K562 (cell line): Measurements from ENCODE around the gene MYO3A. TPM values are rescaled to one million over a fixed set of nuclear protein-coding genes. Genes with fewer than 3 reads are reported as not detected.

ENCODE experiments used
- ATAC-seq: fragments of 200-7000 bp; cut with Tn5 transposase; 3 replicates; pipeline ENCODE4 v1.9.1; 2020; ENCODE audit warnings: moderate library complexity
- BruUV-seq: library from RNA; stranded (reverse); fragments of 400-500 nt; replicated peaks from 2 replicates; lab custom pipeline; 2021; lab: Mats Ljungman, UMichigan
- CTCF ChIA-PET: fragments of 300-600 bp; formaldehyde crosslinking; extraction: SDS; loops from one replicate; lab custom pipeline; 2021; ENCODE audit warnings: low intra/inter-chr PET ratio; lab: Yijun Ruan, JAX
- POLR2A ChIA-PET: fragments of 300-600, 350-650 bp; sonication (Branson Sonifier 250); formaldehyde crosslinking; extraction: SDS; loops from one replicate; lab custom pipeline; 2021; ENCODE audit warnings: antibody characterized with exemption, inconsistent platforms; lab: Yijun Ruan, JAX
- DNase-seq, 4 experiments: peaks; one replicate each; pipeline versions ENCODE4 v3.0.0 to v3.0.0-alpha.2; 2011 to 2018; ENCODE audit warnings: low spot score in 3 of 4, mixed read lengths in 3 of 4; ENCODE audit errors: extremely low read depth in 1 of 4
- FAIRE-seq: peaks from 2 replicates; lab custom pipeline; 2011; peaks lifted over from hg19 to GRCh38; lab: Jason Lieb, UNC
- H2AFZ ChIP-seq: 2 replicates; pipeline ENCODE4 v1.6.0; 2011; ENCODE audit warnings: low read depth, low read length, control low read depth, inconsistent platforms
- H3K27ac ChIP-seq: fragments of 200-600 bp; 3 replicates; pipeline ENCODE4 v1.8.0; 2011; ENCODE audit warnings: low read depth, mild to moderate bottlenecking, control low read depth, inconsistent platforms, low read length, moderate library complexity, mixed read lengths; ENCODE audit errors: extremely low read depth
- H3K27me3 ChIP-seq, 2 experiments: fragments of 300-600 bp in 1 of 2; 2 replicates in 1 of 2; 3 replicates in 1 of 2; pipeline versions ENCODE4 v1.6.0 to v1.8.0; 2011; ENCODE audit warnings: inconsistent platforms in 2 of 2, low read length in 2 of 2, mild to moderate bottlenecking in 1 of 2, mixed read lengths in 1 of 2, moderate library complexity in 1 of 2; ENCODE audit not compliant: control insufficient read depth in 2 of 2, insufficient read depth in 2 of 2
- H3K36me3 ChIP-seq: fragments of 300-600 bp; 3 replicates; pipeline ENCODE4 v1.8.0; 2011; ENCODE audit warnings: mild to moderate bottlenecking, low read length, inconsistent platforms; ENCODE audit not compliant: control insufficient read depth, insufficient read depth
- H3K4me1 ChIP-seq, 2 experiments: fragments of 200-600 bp in 1 of 2; replicated peaks in 1 of 2; 2 replicates in 1 of 2; 3 replicates in 1 of 2; pipeline versions ENCODE4 v1.5.1 to v1.8.0; 2011; ENCODE audit warnings: inconsistent platforms in 2 of 2, low read length in 2 of 2, mild to moderate bottlenecking in 1 of 2, mixed read lengths in 1 of 2, moderate library complexity in 1 of 2; ENCODE audit not compliant: control insufficient read depth in 2 of 2, insufficient read depth in 2 of 2
- H3K4me2 ChIP-seq: 2 replicates; pipeline ENCODE4 v1.6.1; 2011; ENCODE audit warnings: low read length, control low read depth, inconsistent platforms, mixed read lengths; ENCODE audit not compliant: insufficient read depth
- H3K4me3 ChIP-seq: fragments of 200-600 bp; sonication (generic), shearing (Covaris generic); 2 replicates; pipeline ENCODE4 v1.5.1; 2016; ENCODE audit warnings: control low read depth, inconsistent platforms
- H3K79me2 ChIP-seq: fragments of 200-600 bp; 3 replicates; pipeline ENCODE4 v1.8.0; 2011; ENCODE audit warnings: low read length, inconsistent platforms; ENCODE audit not compliant: control insufficient read depth, insufficient read depth
- H3K9ac ChIP-seq, 2 experiments: 2 replicates each; pipeline versions ENCODE4 v1.6.0 to v1.6.1; 2011; ENCODE audit warnings: low read depth in 2 of 2, low read length in 2 of 2, control low read depth in 1 of 2, inconsistent platforms in 1 of 2, mild to moderate bottlenecking in 1 of 2, mixed read lengths in 1 of 2; ENCODE audit not compliant: insufficient read depth in 1 of 2
- H3K9me1 ChIP-seq: one replicate; pipeline ENCODE4 v1.6.0; 2011; ENCODE audit warnings: inconsistent platforms, mild to moderate bottlenecking, low read length, moderate library complexity; ENCODE audit not compliant: control insufficient read depth, insufficient read depth
- H3K9me3 ChIP-seq: replicated peaks from 2 replicates; pipeline ENCODE4 v1.5.1; 2011; ENCODE audit warnings: low read depth, low read length, inconsistent platforms; ENCODE audit not compliant: control insufficient read depth, insufficient read depth
- H4K20me1 ChIP-seq: replicated peaks from 2 replicates; pipeline ENCODE4 v1.6.1; 2011; ENCODE audit warnings: low read length, inconsistent platforms, mixed read lengths; ENCODE audit not compliant: control insufficient read depth, insufficient read depth
- CBX2 ChIP-seq: fragments of 200-600 bp; sonication (generic); IDR thresholded peaks from one replicate; pipeline ENCODE4 v1.6.1; 2012; ENCODE audit warnings: mild to moderate bottlenecking, low read length, inconsistent platforms; ENCODE audit not compliant: insufficient read depth, poor library complexity, severe bottlenecking
- HNRNPK ChIP-seq: fragments of 200-400 bp; formaldehyde crosslinking; IDR thresholded peaks from one replicate; pipeline ENCODE4 v1.6.1; 2018; ENCODE audit warnings: mild to moderate bottlenecking, low read depth, low read length; ENCODE audit not compliant: poor library complexity, severe bottlenecking
- KDM4B ChIP-seq, 2 experiments: fragments of 450-650 bp in 1 of 2; sonication (generic) in 1 of 2; IDR thresholded peaks; 2 replicates each; pipeline ENCODE4 v1.6.1; 2016 to 2017; ENCODE audit warnings: borderline replicate concordance in 2 of 2, antibody characterized with exemption in 1 of 2, low read depth in 1 of 2, mild to moderate bottlenecking in 1 of 2
- MCM7 ChIP-seq, 2 experiments: fragments of 450-650 bp; IDR thresholded peaks; 2 replicates each; pipeline ENCODE4 v1.6.1; 2016 to 2018
- MLLT1 ChIP-seq, 2 experiments: fragments of 450-650 bp; IDR thresholded peaks; 2 replicates each; pipeline ENCODE4 v1.6.1; 2016
- NFRKB ChIP-seq: fragments of 450-650 bp; IDR thresholded peaks from 2 replicates; pipeline ENCODE4 v1.6.1; 2016; ENCODE audit warnings: low read depth
- NR4A1 ChIP-seq, 2 experiments: fragments of 250-450 bp in 1 of 2; fragments of 450-650 bp in 1 of 2; sonication (Bioruptor Pico) in 1 of 2; IDR thresholded peaks; 2 replicates each; pipeline versions ENCODE4 v1.4.0 to v1.6.1; 2016 to 2020; ENCODE audit warnings: mild to moderate bottlenecking in 2 of 2, missing compliant biosample characterization in 1 of 2, missing genetic modification characterization in 1 of 2, moderate library complexity in 1 of 2
- RERE ChIP-seq: sonication (generic); formaldehyde crosslinking; IDR thresholded peaks from 2 replicates; pipeline ENCODE4 v1.8.0; 2023; ENCODE audit warnings: missing genetic modification reagents, mild to moderate bottlenecking, borderline replicate concordance
- SAFB2 ChIP-seq: fragments of 200-400 bp; formaldehyde crosslinking; IDR thresholded peaks from 2 replicates; pipeline ENCODE4 v1.6.1; 2018; ENCODE audit warnings: borderline replicate concordance, low read length, low read depth, moderate library complexity; ENCODE audit not compliant: severe bottlenecking
- STAG1 ChIP-seq: sonication (generic); formaldehyde crosslinking; IDR thresholded peaks from 2 replicates; pipeline ENCODE4 v1.5.0; 2020; ENCODE audit warnings: missing genetic modification reagents, borderline replicate concordance
- TCF7 ChIP-seq: sonication (generic); IDR thresholded peaks from 2 replicates; pipeline ENCODE4 v1.6.1; 2016; ENCODE audit warnings: antibody characterized with exemption, borderline replicate concordance
- ZC3H4 ChIP-seq: sonication (generic); formaldehyde crosslinking; IDR thresholded peaks from 2 replicates; pipeline ENCODE4 v1.9.0; 2021; ENCODE audit warnings: missing genetic modification reagents, borderline replicate concordance
- WGBS: fragments of 100-300 bp; shearing (Covaris generic); methylation state at CpG from one replicate; pipeline ENCODE4 v1.1.6; 2016; ENCODE audit warnings: low coverage, mixed read lengths; ENCODE audit not compliant: insufficient coverage; ENCODE audit errors: missing lambda C conversion rate; 5-methylcytosine and 5-hydroxymethylcytosine counted together
- in situ Hi-C: fragments of 300-500 bp; cut with MboI; formaldehyde crosslinking; loops from 4 replicates; pipeline ENCODE4 v1.15.0; 2018; ENCODE audit warnings: inconsistent platforms, mixed read lengths
- intact Hi-C: fragments of 100-400 bp; cut with micrococcal nuclease; formaldehyde crosslinking; loops from 2 replicates; pipeline ENCODE4 v1.14.2; 2022
- polyA plus RNA-seq, 8 experiments: library from polyadenylated mRNA; depleted of rRNA in 4 of 8; stranded (reverse) in 5 of 8; unstranded in 3 of 8; fragments of >200 nt; fragmentation: Nextera tagmentation in 2 of 8; fragmentation: Illumina TruSeq in 1 of 8; extraction: Ambion mirVana in 2 of 8; extraction: Trizol in 1 of 8; gene quantifications; 2 replicates each; pipeline versions ENCODE4 v1.2.1 to v1.2.3, GENCODE V29; 2011 to 2014; ENCODE audit warnings: inconsistent platforms in 1 of 8, missing spikeins in 1 of 8
- total RNA-seq, 7 experiments: library from RNA; depleted of rRNA in 6 of 7; stranded (reverse); fragments of >200 nt in 6 of 7; fragmentation: Illumina TruSeq in 2 of 7; extraction: Trizol in 2 of 7; gene quantifications; 2 replicates each; pipeline versions ENCODE4 v1.2.1 to v1.2.3, GENCODE V29; 2011 to 2021; ENCODE audit warnings: low replicate concordance in 1 of 7

The MYO3A gene
- total and polyA plus RNA-seq, 9 of the 15 experiments (the other 6 are each of a cell fraction or from before 2014, with no cell fraction given), result not detected

- DNase-seq (no peak), FAIRE-seq (no peak), ATAC-seq (no peak)
- H3K9me1 ChIP-seq, result no peaks in the 10 kb centered on the region
- H3K27ac ChIP-seq, result no peak overlapping the region
- H3K4me3 ChIP-seq, result no peak overlapping the region
- H3K79me2 ChIP-seq, result no peaks in the 10 kb centered on the region
- no TSS peak for BruUV-seq
- H2AFZ ChIP-seq, result no peak overlapping the region
- intact Hi-C loops, result no loop called here
- no peaks in the 10 kb centered on the region for H3K27me3 ChIP-seq
- CTCF ChIA-PET, result no interaction called here
- H3K4me2 ChIP-seq, result no peak overlapping the region
- POLR2A ChIA-PET, result interaction anchor here (1.1 kb wide), 1 partner anchor 41 kb away, joined by 3 read pairs; no protein-coding TSS in a partner anchor
- no peaks in the 10 kb centered on the region for H3K36me3 ChIP-seq
- WGBS, result 0% methylated on average over 5 of the region's 5 CpGs
- H4K20me1 ChIP-seq, result no peaks in the 10 kb centered on the region
- in situ Hi-C loops, result no loop called here
- H3K9ac ChIP-seq, result no peak overlapping the region
- H3K9me3 ChIP-seq, result no peaks in the 10 kb centered on the region
- H3K4me1 ChIP-seq, result no peaks in the 10 kb centered on the region
- TF ChIP-seq SAFB2 (no peak), HNRNPK (no peak), MLLT1 (IDR thresholded peaks at IDR 0.05) (no peak), NFRKB (no peak), MCM7 (IDR thresholded peaks at IDR 0.05) (no peak), RERE (no peak), TCF7 (no peak), STAG1 (CRISPR knock-in tag) (no peak), NR4A1 (CRISPR knock-in tag; IDR thresholded peaks at IDR 0.05) (no peak), NR4A1 (tag; IDR thresholded peaks at IDR 0.05) (no peak), KDM4B (IDR thresholded peaks at IDR 0.05; ENCODE audit: borderline replicate concordance in 2 of 2, low read depth in 1 of 2) (no peak), ZC3H4 (no peak), CBX2 (no peak)
Observed at GRCh38 chr10:25895856-25896255, 38.2 kb upstream of the MYO3A start.
